ENCODE data around the gene USP40. TPM values are rescaled to one million over a fixed set of nuclear protein-coding genes. Genes with fewer than 3 reads are reported as not detected.

Gene USP40
- total RNA-seq, 1 donor from 2014 or later = 32.9 TPM

DNA sequence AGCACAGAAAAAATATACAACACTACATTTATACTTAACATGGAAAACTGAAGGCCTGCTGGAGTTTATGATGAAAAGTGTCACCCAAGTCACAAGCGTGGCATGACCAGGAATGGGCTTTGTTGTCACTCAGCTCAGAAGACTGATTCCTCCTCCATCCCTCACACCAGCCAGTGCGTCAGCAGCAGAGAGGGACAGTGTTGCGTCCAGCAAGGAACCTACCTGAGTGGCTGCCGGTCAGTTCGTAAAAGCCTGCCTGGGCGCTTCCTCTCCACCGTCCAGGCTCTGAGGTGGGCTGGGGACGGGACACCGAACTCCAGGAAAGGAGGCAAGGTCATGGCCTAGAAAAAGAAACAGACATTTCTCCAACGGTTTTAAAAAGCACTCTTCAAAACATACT is 77.4 kb downstream of the USP40 start:
- TF ChIP-seq EZH2phosphoT487 (IDR thresholded peaks at IDR 0.05) (no peak), EZH2 (IDR thresholded peaks at IDR 0.05) (no peak)
- TF ChIP-seq, protein P1, sequence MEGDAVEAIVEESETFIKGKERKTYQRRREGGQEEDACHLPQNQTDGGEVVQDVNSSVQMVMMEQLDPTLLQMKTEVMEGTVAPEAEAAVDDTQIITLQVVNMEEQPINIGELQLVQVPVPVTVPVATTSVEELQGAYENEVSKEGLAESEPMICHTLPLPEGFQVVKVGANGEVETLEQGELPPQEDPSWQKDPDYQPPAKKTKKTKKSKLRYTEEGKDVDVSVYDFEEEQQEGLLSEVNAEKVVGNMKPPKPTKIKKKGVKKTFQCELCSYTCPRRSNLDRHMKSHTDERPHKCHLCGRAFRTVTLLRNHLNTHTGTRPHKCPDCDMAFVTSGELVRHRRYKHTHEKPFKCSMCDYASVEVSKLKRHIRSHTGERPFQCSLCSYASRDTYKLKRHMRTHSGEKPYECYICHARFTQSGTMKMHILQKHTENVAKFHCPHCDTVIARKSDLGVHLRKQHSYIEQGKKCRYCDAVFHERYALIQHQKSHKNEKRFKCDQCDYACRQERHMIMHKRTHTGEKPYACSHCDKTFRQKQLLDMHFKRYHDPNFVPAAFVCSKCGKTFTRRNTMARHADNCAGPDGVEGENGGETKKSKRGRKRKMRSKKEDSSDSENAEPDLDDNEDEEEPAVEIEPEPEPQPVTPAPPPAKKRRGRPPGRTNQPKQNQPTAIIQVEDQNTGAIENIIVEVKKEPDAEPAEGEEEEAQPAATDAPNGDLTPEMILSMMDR (IDR thresholded peaks at IDR 0.05) = no peak
- Histone ChIP-seq H3K79me2 (ENCODE audit: low read depth) (no peaks in the 10 kb centered on the region), H3K4me1 (no peaks in the 10 kb centered on the region), H2AFZ (replicated peaks) (no peak overlapping the region), H3K4me2 (no peak overlapping the region), H3K27ac (no peak overlapping the region), H3K27me3 (no peaks in the 10 kb centered on the region), H3K9me3 (ENCODE audit: low read depth) (no peaks in the 10 kb centered on the region), H3K36me3 (no peaks in the 10 kb centered on the region), H3F3A (ENCODE audit: low read depth) (no peaks in the 10 kb centered on the region), H3K4me3 (no peak overlapping the region), H3K9ac (no peak overlapping the region), H4K20me1 (ENCODE audit: low read depth) (no peaks in the 10 kb centered on the region)
- H3K4me3 Mint-ChIP-seq = no peak overlapping the region
- no peaks in the 10 kb centered on the region for H3K27me3 Mint-ChIP-seq (ENCODE audit: insufficient read depth, low read depth)
- H3K27ac Mint-ChIP-seq = no peak overlapping the region
- DNase-seq (ENCODE audit: low spot score) = no peak
- peaks cover 5% of the 10 kb centered on the region for H3K4me1 Mint-ChIP-seq
- H3K36me3 Mint-ChIP-seq = peaks cover 15% of the 10 kb centered on the region
- H3K9me3 Mint-ChIP-seq = no peaks in the 10 kb centered on the region

DNA sequence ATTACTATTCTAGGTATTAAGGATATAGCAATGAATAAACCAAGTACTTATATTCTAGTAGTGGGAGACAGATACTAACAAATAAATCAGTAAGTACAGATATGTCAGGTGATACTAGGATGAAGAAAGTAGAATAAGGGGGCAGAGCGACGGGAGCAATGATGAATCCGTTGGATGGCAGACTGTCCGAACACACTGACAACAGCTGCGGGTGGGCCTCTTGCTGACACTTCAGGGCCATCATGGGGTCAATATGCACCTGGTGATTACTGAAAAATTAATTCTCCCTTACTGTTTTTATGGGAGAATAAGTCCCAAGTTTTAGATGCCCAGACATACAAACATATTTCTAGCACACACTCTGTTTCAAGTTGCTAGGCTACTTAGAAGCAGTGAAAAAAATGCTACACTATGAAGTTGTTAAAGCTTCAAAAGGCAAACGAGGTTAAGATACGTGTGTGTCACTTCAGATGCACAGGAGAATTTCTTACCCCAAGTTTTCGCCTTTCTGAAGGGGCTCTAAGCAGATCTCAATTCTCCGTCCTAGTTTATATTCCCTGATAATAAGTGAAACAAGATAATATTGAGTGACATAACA is 78.7 kb downstream of the USP40 start:
- no peaks in the 10 kb centered on the region for H3K36me3 ChIP-seq
- no peak overlapping the region for H3K9ac ChIP-seq
- TF ChIP-seq EZH2 (IDR thresholded peaks at IDR 0.05) = no peak
- TF ChIP-seq, protein P1 (IDR thresholded peaks at IDR 0.05) = no peak
- TF ChIP-seq EZH2phosphoT487 (IDR thresholded peaks at IDR 0.05) = no peak
- no peaks in the 10 kb centered on the region for H3K9me3 ChIP-seq (ENCODE audit: low read depth)
- H3K27me3 Mint-ChIP-seq (ENCODE audit: insufficient read depth, low read depth) = peaks cover 2% of the 10 kb centered on the region
- DNase-seq (ENCODE audit: low spot score) = no peak
- H3K27ac ChIP-seq = no peak overlapping the region
- H3F3A ChIP-seq (ENCODE audit: low read depth) = no peaks in the 10 kb centered on the region
- no peaks in the 10 kb centered on the region for H3K79me2 ChIP-seq (ENCODE audit: low read depth)
- H4K20me1 ChIP-seq (ENCODE audit: low read depth) = no peaks in the 10 kb centered on the region
- peaks cover 27% of the 10 kb centered on the region for H3K36me3 Mint-ChIP-seq
- H3K4me2 ChIP-seq = no peak overlapping the region
- no peaks in the 10 kb centered on the region for H3K4me1 ChIP-seq
- H3K4me3 Mint-ChIP-seq = no peak overlapping the region
- H3K4me1 Mint-ChIP-seq = peaks cover 5% of the 10 kb centered on the region
- H2AFZ ChIP-seq (replicated peaks) = no peak overlapping the region
- H3K27ac Mint-ChIP-seq = no peak overlapping the region
- H3K9me3 Mint-ChIP-seq = peaks cover 2% of the 10 kb centered on the region
- no peak overlapping the region for H3K4me3 ChIP-seq
- H3K27me3 ChIP-seq = no peaks in the 10 kb centered on the region

GRCh38 chr2:233486778-233487552 is 79.6 kb downstream of the USP40 start:
- Histone ChIP-seq H3K79me2 (ENCODE audit: low read depth) (no peaks in the 10 kb centered on the region), H3K27ac (no peak overlapping the region), H3K4me1 (no peaks in the 10 kb centered on the region), H3K4me3 (no peak overlapping the region), H4K20me1 (ENCODE audit: low read depth) (no peaks in the 10 kb centered on the region), H3K36me3 (no peaks in the 10 kb centered on the region), H2AFZ (replicated peaks) (no peak overlapping the region), H3K9me3 (ENCODE audit: low read depth) (no peaks in the 10 kb centered on the region), H3F3A (ENCODE audit: low read depth) (no peaks in the 10 kb centered on the region), H3K9ac (no peak overlapping the region), H3K27me3 (no peaks in the 10 kb centered on the region), H3K4me2 (no peak overlapping the region)
- no peak overlapping the region for H3K27ac Mint-ChIP-seq
- peaks cover 2% of the 10 kb centered on the region for H3K27me3 Mint-ChIP-seq (ENCODE audit: insufficient read depth, low read depth)
- H3K4me1 Mint-ChIP-seq = peaks cover 5% of the 10 kb centered on the region
- TF ChIP-seq EZH2 (IDR thresholded peaks at IDR 0.05) (no peak), EZH2phosphoT487 (IDR thresholded peaks at IDR 0.05) (no peak)
- TF ChIP-seq, protein P1 (IDR thresholded peaks at IDR 0.05) = no peak
- H3K4me3 Mint-ChIP-seq = no peak overlapping the region
- H3K36me3 Mint-ChIP-seq = peaks cover 29% of the 10 kb centered on the region
- H3K9me3 Mint-ChIP-seq = peaks cover 3% of the 10 kb centered on the region
- DNase-seq (ENCODE audit: low spot score) = no peak
